GM12801 (cell line): Measurements from ENCODE around the gene GMFB.

Experiments
- TF ChIP-seq, protein P1 (sequence below): IDR thresholded peaks from one replicate; pipeline ENCODE4 v1.5.1; 2011; ENCODE audit warnings: control low read depth; ENCODE audit not compliant: insufficient read length; ENCODE audit errors: extremely low read depth

Gene GMFB

DNA sequence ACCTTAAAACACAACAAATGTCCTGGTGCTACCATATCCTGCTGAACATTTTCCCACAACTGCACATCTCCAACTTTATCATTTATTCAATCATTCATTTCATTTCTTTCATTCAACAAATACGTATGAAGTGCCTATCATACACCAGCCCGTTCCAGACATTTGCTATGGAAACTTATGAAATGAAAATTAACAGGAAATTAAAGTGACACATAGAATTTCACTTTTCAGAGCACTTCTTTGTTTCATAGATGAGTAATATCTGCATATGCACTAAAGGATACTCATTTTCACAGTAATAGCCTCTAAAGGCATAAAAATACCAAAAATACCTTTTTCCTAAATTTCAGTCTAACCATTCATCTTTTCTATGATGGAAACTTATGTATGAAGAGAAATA, 60.3 kb downstream of the GMFB start:
- TF ChIP-seq, protein P1, sequence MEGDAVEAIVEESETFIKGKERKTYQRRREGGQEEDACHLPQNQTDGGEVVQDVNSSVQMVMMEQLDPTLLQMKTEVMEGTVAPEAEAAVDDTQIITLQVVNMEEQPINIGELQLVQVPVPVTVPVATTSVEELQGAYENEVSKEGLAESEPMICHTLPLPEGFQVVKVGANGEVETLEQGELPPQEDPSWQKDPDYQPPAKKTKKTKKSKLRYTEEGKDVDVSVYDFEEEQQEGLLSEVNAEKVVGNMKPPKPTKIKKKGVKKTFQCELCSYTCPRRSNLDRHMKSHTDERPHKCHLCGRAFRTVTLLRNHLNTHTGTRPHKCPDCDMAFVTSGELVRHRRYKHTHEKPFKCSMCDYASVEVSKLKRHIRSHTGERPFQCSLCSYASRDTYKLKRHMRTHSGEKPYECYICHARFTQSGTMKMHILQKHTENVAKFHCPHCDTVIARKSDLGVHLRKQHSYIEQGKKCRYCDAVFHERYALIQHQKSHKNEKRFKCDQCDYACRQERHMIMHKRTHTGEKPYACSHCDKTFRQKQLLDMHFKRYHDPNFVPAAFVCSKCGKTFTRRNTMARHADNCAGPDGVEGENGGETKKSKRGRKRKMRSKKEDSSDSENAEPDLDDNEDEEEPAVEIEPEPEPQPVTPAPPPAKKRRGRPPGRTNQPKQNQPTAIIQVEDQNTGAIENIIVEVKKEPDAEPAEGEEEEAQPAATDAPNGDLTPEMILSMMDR = no peak

DNA sequence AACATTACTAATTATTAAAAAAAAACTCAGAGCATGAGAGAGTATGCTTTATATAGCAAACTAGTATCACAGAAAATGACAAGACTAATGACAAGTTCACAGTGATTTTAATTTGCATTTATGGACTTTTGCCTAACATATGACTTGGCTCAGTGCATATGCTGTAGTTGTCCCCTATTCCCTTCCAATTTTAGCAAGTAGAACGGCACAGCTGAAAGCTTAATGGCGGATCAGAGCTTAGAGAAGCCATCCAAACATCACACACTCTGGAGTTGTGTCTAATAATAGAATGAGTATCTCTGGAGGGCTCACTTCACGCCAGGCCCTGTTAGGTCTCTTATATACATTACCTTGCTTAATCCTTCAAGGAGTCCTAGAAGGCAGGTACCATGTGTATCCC, 60.9 kb downstream of the GMFB start:
- TF ChIP-seq, protein P1 = no peak

DNA sequence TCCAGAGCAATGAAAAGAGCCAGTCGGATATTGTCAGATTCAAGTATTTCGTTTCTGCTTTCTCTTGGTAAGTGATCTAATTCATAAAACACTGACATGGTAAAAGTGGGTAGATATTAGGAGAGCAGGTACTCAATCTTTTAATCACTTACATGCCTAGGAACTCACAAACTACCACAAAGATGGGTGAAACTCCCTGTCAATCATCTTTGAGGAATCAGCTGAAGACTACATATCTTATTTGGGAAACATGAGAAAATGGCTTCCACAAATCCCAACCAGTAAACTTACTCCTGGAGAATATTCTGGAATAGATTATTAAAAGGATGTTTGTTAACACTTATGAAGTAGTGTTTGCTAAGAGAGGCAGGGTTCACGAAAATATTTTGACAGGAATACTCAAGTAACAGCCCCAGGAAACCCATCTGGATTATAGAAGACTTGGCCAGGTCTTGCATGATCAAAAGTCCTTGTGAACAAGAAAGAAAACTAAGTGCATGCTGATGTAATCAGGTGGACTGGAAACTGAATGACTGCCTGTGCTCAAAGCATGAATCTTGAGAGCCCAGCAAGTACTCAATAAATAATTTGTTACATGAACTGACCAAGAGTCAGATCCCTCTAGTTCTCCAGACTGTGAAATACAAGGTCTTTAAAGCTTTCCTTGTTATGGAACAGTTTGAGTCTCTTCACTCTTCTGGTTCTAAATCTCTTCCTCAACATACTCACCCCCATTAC, 63.1 kb downstream of the GMFB start:
- TF ChIP-seq, protein P1 = no peak

DNA sequence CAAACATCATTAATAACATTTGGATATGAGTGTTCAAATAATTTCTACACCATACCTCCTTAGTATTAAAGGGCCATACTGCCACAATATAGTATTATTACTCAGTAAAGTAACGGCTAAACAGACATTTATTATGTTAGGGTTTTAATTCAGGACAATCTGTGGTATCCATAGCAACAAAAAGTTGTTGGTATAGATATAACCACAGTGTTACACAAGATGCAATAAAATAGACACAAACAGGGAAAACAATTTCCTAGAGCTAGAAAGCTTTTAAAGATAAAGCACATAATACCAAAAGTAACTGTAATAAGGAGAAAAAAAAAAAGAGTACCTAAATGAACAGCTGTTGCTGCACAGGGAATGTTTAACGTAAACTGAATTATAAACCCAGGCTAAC, 63.7 kb downstream of the GMFB start:
- TF ChIP-seq, protein P1 = no peak
